Measurements from ENCODE around the gene AFMID. TPM values are rescaled to one million over a fixed set of nuclear protein-coding genes. Genes with fewer than 3 reads are reported as not detected.

The AFMID gene
- total RNA-seq, 1 experiment from 2014 or later: 45.1 TPM

GRCh38 chr17:78196716-78197115 lies 9.6 kb downstream of the AFMID start (continued):
- TF ChIP-seq, protein P1, sequence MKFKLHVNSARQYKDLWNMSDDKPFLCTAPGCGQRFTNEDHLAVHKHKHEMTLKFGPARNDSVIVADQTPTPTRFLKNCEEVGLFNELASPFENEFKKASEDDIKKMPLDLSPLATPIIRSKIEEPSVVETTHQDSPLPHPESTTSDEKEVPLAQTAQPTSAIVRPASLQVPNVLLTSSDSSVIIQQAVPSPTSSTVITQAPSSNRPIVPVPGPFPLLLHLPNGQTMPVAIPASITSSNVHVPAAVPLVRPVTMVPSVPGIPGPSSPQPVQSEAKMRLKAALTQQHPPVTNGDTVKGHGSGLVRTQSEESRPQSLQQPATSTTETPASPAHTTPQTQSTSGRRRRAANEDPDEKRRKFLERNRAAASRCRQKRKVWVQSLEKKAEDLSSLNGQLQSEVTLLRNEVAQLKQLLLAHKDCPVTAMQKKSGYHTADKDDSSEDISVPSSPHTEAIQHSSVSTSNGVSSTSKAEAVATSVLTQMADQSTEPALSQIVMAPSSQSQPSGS (CRISPR knock-in tag; IDR thresholded peaks at IDR 0.05; ENCODE audit: borderline replicate concordance, low read depth): no peak
- TF ChIP-seq GRHL2 (CRISPR knock-in tag; IDR thresholded peaks at IDR 0.05; ENCODE audit: insufficient replicate concordance, severe bottlenecking) (no peak), NFYB (CRISPR knock-in tag; conservative IDR thresholded peaks at IDR 0.05; ENCODE audit: low read depth) (no peak), ELF4 (CRISPR knock-in tag; IDR thresholded peaks at IDR 0.05; ENCODE audit: low read depth) (no peak)
- TF ChIP-seq, protein P2, sequence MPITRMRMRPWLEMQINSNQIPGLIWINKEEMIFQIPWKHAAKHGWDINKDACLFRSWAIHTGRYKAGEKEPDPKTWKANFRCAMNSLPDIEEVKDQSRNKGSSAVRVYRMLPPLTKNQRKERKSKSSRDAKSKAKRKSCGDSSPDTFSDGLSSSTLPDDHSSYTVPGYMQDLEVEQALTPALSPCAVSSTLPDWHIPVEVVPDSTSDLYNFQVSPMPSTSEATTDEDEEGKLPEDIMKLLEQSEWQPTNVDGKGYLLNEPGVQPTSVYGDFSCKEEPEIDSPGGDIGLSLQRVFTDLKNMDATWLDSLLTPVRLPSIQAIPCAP (CRISPR knock-in tag; IDR thresholded peaks at IDR 0.05): no peak

- ChIA-PET POLR2A (interaction anchor here (0.9 kb wide), 1 partner anchor 11 kb away, joined by 3 read pairs; the partner anchor contains the start of genes AFMID and TK1), CTCF (interaction anchor here (0.9 to 4.7 kb wide), 4 partner anchors 11 to 112 kb away, joined by 4 to 23 read pairs (median 4); no protein-coding TSS in a partner anchor)
- no peak for DNase-seq (ENCODE audit: low spot score)
- H3K4me1 Mint-ChIP-seq: peaks cover 29% of the 10 kb centered on the region
- H3K36me3 Mint-ChIP-seq: peaks cover 45% of the 10 kb centered on the region
- TF ChIP-seq FOXP1 (CRISPR knock-in tag; IDR thresholded peaks at IDR 0.05; ENCODE audit: borderline replicate concordance) (no peak), CBFB (CRISPR knock-in tag; IDR thresholded peaks at IDR 0.05; ENCODE audit: low read depth) (no peak)
- no peak overlapping the region for H3K4me3 Mint-ChIP-seq
- peak overlapping the region; percentile 66; the same call in 1 of the 2 replicates for H3K27ac Mint-ChIP-seq
- peak; percentile 34 for ATAC-seq
- no peaks in the 10 kb centered on the region for H3K9me3 Mint-ChIP-seq
- no peaks in the 10 kb centered on the region for H3K27me3 Mint-ChIP-seq (ENCODE audit: low read depth)
These were observed 10.1 kb downstream of the AFMID start for GRCh38 chr17:78197147-78197832.

DNA sequence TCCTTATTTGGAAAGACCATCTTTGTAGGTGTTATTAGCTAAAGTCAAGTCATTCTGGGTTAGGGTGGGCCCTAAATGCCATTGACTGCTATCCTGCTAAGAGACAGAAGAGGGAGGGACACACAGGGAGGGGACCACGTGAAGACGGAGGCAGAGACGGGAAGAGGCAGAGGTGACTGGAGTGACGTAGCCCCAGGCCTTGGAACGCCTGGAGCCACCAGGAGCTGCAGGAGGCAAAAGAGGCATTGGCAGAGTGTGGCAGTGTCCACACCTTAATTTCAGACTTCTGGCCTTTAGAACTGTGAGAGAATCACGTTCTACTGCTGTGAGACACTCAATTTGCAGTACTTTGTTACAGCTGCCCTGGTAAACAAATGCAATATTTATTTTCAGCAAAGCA lies 13.3 kb downstream of the AFMID start:
- Mint-ChIP-seq H3K36me3 (peaks cover 45% of the 10 kb centered on the region), H3K4me3 (no peak overlapping the region), H3K27ac (no peak overlapping the region), H3K27me3 (ENCODE audit: low read depth) (no peaks in the 10 kb centered on the region), H3K9me3 (no peaks in the 10 kb centered on the region), H3K4me1 (peaks cover 29% of the 10 kb centered on the region)
- DNase-seq (ENCODE audit: low spot score): no peak
- ChIA-PET CTCF (interaction anchor here (4.7 to 5.1 kb wide), 2 partner anchors 14 to 25 kb away, joined by 23 to 26 read pairs; partner anchors contain the start of genes AFMID and TK1), POLR2A (no interaction called here)
- no peak for ATAC-seq
- TF ChIP-seq ZNF232 (CRISPR knock-in tag; IDR thresholded peaks at IDR 0.05) (no peak), ATF1 (CRISPR knock-in tag; IDR thresholded peaks at IDR 0.05) (no peak)

DNA sequence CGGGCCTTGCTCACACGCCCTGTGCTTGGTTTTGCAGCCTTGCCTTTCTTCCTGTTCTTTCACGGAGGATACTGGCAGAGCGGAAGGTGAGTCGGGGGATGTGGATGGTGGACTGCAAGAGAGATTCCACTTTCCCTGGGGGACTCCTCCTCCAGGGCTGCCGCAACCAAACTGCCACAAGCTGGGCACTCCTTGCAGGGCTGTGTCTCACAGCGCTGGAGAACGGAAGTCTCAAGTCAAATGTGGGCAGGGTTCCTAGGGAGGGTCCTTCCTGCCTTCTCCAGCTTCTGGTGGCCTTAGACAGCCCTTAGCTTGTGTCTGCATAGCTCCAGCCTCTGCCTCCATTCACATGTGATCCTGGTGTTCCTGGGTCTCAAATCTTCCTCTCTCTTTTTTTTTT lies 15.5 kb downstream of the AFMID start:
- no peak overlapping the region for H3K27ac Mint-ChIP-seq
- TF ChIP-seq TCF7 (CRISPR knock-in tag; IDR thresholded peaks at IDR 0.05; ENCODE audit: low read depth) (no peak), STAT6 (CRISPR knock-in tag; conservative IDR thresholded peaks at IDR 0.05; ENCODE audit: low read depth) (no peak), CREM (CRISPR knock-in tag; IDR thresholded peaks at IDR 0.05) (no peak)
- DNase-seq (ENCODE audit: low spot score) (no peak), ATAC-seq (no peak)
- POLR2A ChIA-PET: interaction anchor here (0.7 kb wide), 1 partner anchor 85 kb away, joined by 10 read pairs; no protein-coding TSS in a partner anchor
- no peak overlapping the region for H3K4me3 Mint-ChIP-seq
- peaks cover 32% of the 10 kb centered on the region for H3K36me3 Mint-ChIP-seq
- no peaks in the 10 kb centered on the region for H3K9me3 Mint-ChIP-seq
- H3K27me3 Mint-ChIP-seq (ENCODE audit: low read depth): no peaks in the 10 kb centered on the region
- peaks cover 12% of the 10 kb centered on the region for H3K4me1 Mint-ChIP-seq
- CTCF ChIA-PET: interaction anchor here (1.1 to 5.1 kb wide), 3 partner anchors 16 to 48 kb away, joined by 3 to 26 read pairs (median 14); partner anchors contain the start of genes AFMID and TK1
